Measurements from ENCODE around the gene SHC2. TPM values are rescaled to one million over a fixed set of nuclear protein-coding genes. Genes with fewer than 3 reads are reported as not detected.

SHC2 gene
- total and polyA plus RNA-seq, 2 of the 13 experiments (the other 11 are each of a cell fraction or from before 2014, with no cell fraction given): 9.0 to 18.3 TPM

DNA sequence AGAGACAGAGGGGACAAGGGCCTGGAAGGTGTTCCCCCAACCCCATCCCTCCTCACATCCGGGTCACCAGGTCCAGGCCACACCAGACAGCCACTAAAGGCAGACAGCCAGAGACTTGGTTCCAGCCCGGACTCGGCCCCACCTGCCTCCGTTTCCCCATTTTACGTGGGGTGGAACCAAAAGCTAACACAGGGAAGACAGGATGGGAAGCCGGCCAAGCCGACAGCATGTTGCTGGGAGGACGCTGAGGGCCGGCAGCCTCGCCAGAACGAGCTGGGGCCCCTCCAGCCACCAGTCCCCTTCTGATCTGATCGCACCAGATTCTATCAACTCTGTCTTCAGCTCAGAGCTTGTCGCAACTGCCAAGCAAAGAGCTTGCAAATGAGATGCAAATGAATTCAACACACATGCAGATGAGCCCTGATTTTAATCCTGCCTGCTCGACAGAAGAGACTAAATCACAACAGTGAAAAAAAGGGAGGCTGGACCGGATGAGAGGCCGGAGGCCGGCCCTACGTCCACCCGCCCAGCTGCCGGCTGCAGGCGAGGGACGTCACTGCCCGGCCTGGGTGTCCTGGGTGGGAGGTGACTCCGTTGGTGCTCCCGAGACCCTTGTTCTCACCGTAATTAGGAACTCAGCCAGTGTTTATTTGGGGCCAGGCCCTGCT, 17.5 kb upstream of the SHC2 start:
- no peak for TF ChIP-seq ZNF644 (CRISPR knock-in tag; IDR thresholded peaks at IDR 0.05; ENCODE audit: low read depth)
- TF ChIP-seq, protein P1, sequence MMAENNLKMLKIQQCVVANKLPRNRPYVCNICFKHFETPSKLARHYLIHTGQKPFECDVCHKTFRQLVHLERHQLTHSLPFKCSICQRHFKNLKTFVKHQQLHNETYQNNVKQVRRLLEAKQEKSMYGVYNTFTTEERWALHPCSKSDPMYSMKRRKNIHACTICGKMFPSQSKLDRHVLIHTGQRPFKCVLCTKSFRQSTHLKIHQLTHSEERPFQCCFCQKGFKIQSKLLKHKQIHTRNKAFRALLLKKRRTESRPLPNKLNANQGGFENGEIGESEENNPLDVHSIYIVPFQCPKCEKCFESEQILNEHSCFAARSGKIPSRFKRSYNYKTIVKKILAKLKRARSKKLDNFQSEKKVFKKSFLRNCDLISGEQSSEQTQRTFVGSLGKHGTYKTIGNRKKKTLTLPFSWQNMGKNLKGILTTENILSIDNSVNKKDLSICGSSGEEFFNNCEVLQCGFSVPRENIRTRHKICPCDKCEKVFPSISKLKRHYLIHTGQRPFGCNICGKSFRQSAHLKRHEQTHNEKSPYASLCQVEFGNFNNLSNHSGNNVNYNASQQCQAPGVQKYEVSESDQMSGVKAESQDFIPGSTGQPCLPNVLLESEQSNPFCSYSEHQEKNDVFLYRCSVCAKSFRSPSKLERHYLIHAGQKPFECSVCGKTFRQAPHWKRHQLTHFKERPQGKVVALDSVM (CRISPR knock-in tag; IDR thresholded peaks at IDR 0.05): peak; percentile 36; the same call in 1 of the 2 replicates
- ChIA-PET CTCF (ENCODE audit: low intra/inter-chr PET ratio, low total read pairs) (interaction anchor here (2.6 kb wide), 1 partner anchor 94 kb away, joined by 19 read pairs; no protein-coding TSS in a partner anchor), POLR2A (no interaction called here)
- Histone ChIP-seq H3K79me2 (ENCODE audit: insufficient read depth, low read length) (no peaks in the 10 kb centered on the region), H3K4me3 (replicated peaks in 1 of 3; ENCODE audit: insufficient read depth in 1 of 3, low read depth in 2 of 3, low read length in 3 of 3) (no peak overlapping the region), H3K4me2 (ENCODE audit: low read depth, low read length) (no peak overlapping the region), H3K9me3 (ENCODE audit: low read length) (peaks cover 4% of the 10 kb centered on the region; the same call in 1 of the 2 replicates), H4K20me1 (ENCODE audit: insufficient read depth, low read length) (no peaks in the 10 kb centered on the region; the same call in 1 of the 2 replicates), H2AFZ (ENCODE audit: low read length) (no peak overlapping the region), H3K27me3 (ENCODE audit: control insufficient read depth in 1 of 2, insufficient read depth in 2 of 2, low read length in 2 of 2) (peaks cover 5 to 23% of the 10 kb centered on the region in 2 experiments; a peak in 4 of 5 replicates), H3K9ac (ENCODE audit: insufficient read depth, low read depth, low read length) (no peak overlapping the region), H3K36me3 (replicated peaks in 1 of 2; ENCODE audit: control insufficient read depth in 1 of 2, insufficient read depth in 2 of 2, low read length in 2 of 2) (no peaks in the 10 kb centered on the region), H3K27ac (ENCODE audit: extremely low read length, insufficient read depth, low read length) (no peak overlapping the region), H3K4me1 (ENCODE audit: insufficient read depth, low read length) (peaks cover 9% of the 10 kb centered on the region; the same call in 1 of the 2 replicates)
- FAIRE-seq: no peak
- 40% methylated on average over 21 of the region's 26 CpGs for WGBS (ENCODE audit: low lambda C conversion rate)
- no peak for ATAC-seq
- in situ Hi-C loops (cut with HindIII; ENCODE audit: extremely low pct_ligation_motif_present, low pct_unique_long_range_greater_than_20kb): no loop called here
- DNase-seq (ENCODE audit: low spot score): no peak
- intact Hi-C loops (cut with micrococcal nuclease; ENCODE audit: unreplicated experiment): no loop called here
- BruUV-seq (replicated peaks): no TSS peak

DNA sequence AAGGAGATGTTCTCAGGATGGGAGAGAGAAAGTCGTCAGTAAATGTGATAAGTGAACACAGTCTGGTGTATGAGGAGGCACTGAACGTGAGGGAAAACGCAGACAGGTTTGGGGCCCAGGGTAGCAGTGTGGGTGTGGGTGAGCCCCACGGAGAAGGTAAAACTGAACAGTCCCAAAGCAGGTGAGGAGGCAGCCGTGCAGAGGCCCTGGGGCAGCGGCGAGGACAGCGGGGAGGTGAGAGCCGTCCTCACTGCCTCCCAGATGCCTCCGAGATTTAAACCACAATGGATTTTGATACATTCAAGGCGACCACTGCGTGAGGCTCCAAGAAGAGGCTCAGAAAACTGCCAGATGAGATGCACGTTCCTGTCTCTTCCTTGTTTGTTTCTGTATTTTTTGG, 14.5 kb upstream of the SHC2 start:
- peaks cover 5 to 31% of the 10 kb centered on the region in 2 experiments; a peak in 4 of 5 replicates for H3K27me3 ChIP-seq (ENCODE audit: control insufficient read depth in 1 of 2, insufficient read depth in 2 of 2, low read length in 2 of 2)
- H3K4me1 ChIP-seq (ENCODE audit: insufficient read depth, low read length): no peaks in the 10 kb centered on the region
- no peaks in the 10 kb centered on the region for H4K20me1 ChIP-seq (ENCODE audit: insufficient read depth, low read length)
- H3K4me2 ChIP-seq (ENCODE audit: low read depth, low read length): no peak overlapping the region
- H3K36me3 ChIP-seq (replicated peaks in 1 of 2; ENCODE audit: control insufficient read depth in 1 of 2, insufficient read depth in 2 of 2, low read length in 2 of 2): no peaks in the 10 kb centered on the region
- intact Hi-C loops (cut with micrococcal nuclease; ENCODE audit: unreplicated experiment): no loop called here
- ATAC-seq (no peak), DNase-seq (ENCODE audit: low spot score) (no peak), FAIRE-seq (no peak)
- H3K9me3 ChIP-seq (ENCODE audit: low read length): no peaks in the 10 kb centered on the region
- no peak overlapping the region for H3K27ac ChIP-seq (ENCODE audit: extremely low read length, insufficient read depth, low read length)
- H3K79me2 ChIP-seq (ENCODE audit: insufficient read depth, low read length): no peaks in the 10 kb centered on the region
- no peak overlapping the region for H3K4me3 ChIP-seq (replicated peaks in 1 of 3; ENCODE audit: insufficient read depth in 1 of 3, low read depth in 2 of 3, low read length in 3 of 3)
- WGBS (ENCODE audit: low lambda C conversion rate): 50% methylated on average over 13 of the region's 13 CpGs
- no peak overlapping the region for H3K9ac ChIP-seq (ENCODE audit: insufficient read depth, low read depth, low read length)
- CTCF ChIA-PET (ENCODE audit: low intra/inter-chr PET ratio, low total read pairs): no interaction called here
- POLR2A ChIA-PET: no interaction called here
- in situ Hi-C loops (cut with HindIII; ENCODE audit: extremely low pct_ligation_motif_present, low pct_unique_long_range_greater_than_20kb): no loop called here
- no peak for TF ChIP-seq NR2C2 (CRISPR knock-in tag; IDR thresholded peaks at IDR 0.05; ENCODE audit: borderline replicate concordance)
- no peak for TF ChIP-seq NRL (CRISPR knock-in tag; IDR thresholded peaks at IDR 0.05; ENCODE audit: borderline replicate concordance)
- no peak for TF ChIP-seq HNRNPLL (IDR thresholded peaks at IDR 0.05; ENCODE audit: low read depth, low read length, poor library complexity, severe bottlenecking)
- no peak for TF ChIP-seq DMAP1 (CRISPR knock-in tag; IDR thresholded peaks at IDR 0.05)
- TF ChIP-seq, protein P2, sequence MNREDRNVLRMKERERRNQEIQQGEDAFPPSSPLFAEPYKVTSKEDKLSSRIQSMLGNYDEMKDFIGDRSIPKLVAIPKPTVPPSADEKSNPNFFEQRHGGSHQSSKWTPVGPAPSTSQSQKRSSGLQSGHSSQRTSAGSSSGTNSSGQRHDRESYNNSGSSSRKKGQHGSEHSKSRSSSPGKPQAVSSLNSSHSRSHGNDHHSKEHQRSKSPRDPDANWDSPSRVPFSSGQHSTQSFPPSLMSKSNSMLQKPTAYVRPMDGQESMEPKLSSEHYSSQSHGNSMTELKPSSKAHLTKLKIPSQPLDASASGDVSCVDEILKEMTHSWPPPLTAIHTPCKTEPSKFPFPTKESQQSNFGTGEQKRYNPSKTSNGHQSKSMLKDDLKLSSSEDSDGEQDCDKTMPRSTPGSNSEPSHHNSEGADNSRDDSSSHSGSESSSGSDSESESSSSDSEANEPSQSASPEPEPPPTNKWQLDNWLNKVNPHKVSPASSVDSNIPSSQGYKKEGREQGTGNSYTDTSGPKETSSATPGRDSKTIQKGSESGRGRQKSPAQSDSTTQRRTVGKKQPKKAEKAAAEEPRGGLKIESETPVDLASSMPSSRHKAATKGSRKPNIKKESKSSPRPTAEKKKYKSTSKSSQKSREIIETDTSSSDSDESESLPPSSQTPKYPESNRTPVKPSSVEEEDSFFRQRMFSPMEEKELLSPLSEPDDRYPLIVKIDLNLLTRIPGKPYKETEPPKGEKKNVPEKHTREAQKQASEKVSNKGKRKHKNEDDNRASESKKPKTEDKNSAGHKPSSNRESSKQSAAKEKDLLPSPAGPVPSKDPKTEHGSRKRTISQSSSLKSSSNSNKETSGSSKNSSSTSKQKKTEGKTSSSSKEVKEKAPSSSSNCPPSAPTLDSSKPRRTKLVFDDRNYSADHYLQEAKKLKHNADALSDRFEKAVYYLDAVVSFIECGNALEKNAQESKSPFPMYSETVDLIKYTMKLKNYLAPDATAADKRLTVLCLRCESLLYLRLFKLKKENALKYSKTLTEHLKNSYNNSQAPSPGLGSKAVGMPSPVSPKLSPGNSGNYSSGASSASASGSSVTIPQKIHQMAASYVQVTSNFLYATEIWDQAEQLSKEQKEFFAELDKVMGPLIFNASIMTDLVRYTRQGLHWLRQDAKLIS (CRISPR knock-in tag; IDR thresholded peaks at IDR 0.05): no peak
- TF ChIP-seq, protein P3, sequence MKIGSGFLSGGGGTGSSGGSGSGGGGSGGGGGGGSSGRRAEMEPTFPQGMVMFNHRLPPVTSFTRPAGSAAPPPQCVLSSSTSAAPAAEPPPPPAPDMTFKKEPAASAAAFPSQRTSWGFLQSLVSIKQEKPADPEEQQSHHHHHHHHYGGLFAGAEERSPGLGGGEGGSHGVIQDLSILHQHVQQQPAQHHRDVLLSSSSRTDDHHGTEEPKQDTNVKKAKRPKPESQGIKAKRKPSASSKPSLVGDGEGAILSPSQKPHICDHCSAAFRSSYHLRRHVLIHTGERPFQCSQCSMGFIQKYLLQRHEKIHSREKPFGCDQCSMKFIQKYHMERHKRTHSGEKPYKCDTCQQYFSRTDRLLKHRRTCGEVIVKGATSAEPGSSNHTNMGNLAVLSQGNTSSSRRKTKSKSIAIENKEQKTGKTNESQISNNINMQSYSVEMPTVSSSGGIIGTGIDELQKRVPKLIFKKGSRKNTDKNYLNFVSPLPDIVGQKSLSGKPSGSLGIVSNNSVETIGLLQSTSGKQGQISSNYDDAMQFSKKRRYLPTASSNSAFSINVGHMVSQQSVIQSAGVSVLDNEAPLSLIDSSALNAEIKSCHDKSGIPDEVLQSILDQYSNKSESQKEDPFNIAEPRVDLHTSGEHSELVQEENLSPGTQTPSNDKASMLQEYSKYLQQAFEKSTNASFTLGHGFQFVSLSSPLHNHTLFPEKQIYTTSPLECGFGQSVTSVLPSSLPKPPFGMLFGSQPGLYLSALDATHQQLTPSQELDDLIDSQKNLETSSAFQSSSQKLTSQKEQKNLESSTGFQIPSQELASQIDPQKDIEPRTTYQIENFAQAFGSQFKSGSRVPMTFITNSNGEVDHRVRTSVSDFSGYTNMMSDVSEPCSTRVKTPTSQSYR (CRISPR knock-in tag; IDR thresholded peaks at IDR 0.05; ENCODE audit: borderline replicate concordance): no peak
- no peak overlapping the region for H2AFZ ChIP-seq (ENCODE audit: low read length)
- BruUV-seq (replicated peaks): no TSS peak
